ENCODE results near the gene LMBRD2. TPM values are rescaled to one million over a fixed set of nuclear protein-coding genes. Genes with fewer than 3 reads are reported as not detected.

The LMBRD2 gene
- total RNA-seq, 4 donors from 2014 or later = 11.9 to 26.3 (median 12.7) TPM

- TF ChIP-seq, protein P1, sequence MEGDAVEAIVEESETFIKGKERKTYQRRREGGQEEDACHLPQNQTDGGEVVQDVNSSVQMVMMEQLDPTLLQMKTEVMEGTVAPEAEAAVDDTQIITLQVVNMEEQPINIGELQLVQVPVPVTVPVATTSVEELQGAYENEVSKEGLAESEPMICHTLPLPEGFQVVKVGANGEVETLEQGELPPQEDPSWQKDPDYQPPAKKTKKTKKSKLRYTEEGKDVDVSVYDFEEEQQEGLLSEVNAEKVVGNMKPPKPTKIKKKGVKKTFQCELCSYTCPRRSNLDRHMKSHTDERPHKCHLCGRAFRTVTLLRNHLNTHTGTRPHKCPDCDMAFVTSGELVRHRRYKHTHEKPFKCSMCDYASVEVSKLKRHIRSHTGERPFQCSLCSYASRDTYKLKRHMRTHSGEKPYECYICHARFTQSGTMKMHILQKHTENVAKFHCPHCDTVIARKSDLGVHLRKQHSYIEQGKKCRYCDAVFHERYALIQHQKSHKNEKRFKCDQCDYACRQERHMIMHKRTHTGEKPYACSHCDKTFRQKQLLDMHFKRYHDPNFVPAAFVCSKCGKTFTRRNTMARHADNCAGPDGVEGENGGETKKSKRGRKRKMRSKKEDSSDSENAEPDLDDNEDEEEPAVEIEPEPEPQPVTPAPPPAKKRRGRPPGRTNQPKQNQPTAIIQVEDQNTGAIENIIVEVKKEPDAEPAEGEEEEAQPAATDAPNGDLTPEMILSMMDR (IDR thresholded peaks at IDR 0.05; ENCODE audit: low read depth) = no peak
These were observed 6.5 kb upstream of the LMBRD2 start for GRCh38 chr5:36158144-36158543.

DNA sequence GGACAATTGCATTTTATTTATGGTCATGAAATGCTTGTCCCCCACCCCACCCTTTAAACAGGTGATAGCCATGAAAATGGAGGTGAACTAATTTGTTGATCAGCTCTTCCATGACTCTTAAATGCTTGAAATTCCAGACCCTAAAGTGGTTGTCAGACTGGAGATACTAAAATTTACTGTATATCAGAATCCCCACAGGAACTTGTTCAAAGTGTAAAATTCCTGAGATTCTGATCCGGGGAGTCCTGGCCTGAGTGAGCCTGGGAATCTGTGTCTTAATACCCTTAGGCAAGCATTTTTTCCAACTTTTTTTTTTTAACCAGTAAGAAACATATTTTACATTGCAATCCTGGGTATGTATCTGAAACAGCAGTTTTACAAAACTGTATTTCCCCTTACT lies 4.9 kb upstream of the LMBRD2 start:
- TF ChIP-seq, protein P1 (IDR thresholded peaks at IDR 0.05; ENCODE audit: low read depth) = no peak

DNA sequence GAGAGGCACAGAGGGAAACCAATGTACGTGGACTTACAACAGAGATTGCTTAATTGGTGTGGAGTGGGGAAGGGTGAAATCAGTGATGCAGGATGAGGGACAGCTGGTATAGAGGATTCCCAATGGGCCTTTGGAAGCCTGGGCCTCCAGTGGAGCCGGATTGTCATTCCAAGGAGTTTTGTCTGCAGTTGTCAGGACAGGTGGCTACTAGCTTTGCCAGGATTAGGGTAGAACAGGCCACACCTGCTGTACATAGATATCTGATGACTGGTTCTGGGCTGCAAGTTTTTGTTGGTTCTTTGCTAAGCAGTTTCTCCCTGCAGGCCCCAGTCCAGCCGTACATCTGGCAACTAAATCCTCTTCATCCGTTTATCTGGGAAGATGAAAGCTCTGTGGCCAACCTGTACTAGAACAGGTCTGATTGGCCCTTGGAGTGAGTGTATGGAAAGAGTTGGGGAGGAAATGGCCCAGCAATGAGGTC lies 4.5 kb upstream of the LMBRD2 start:
- TF ChIP-seq, protein P1 (IDR thresholded peaks at IDR 0.05; ENCODE audit: low read depth) = no peak

- TF ChIP-seq, protein P1 (IDR thresholded peaks at IDR 0.05; ENCODE audit: low read depth) = no peak
These were observed 3.6 kb upstream of the LMBRD2 start for GRCh38 chr5:36155291-36155690.

DNA sequence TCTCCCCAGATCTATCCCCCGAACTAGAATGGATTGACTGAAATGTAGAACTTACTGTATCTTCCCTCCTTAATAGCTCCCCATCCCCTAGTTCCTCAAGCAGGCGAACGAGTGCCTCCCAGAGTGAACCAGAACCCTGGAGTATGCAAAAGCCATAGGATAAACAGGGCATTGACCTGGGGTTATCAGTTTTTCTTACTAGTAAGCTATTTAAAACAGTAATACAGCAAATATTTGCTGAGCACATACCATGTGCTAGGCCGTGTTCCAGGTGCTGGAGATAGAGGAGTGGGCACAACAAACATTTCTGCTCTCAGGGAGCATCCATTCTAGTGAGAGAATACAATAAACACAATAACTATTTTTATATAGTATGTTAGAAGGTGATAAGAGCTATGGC lies 2.0 kb upstream of the LMBRD2 start:
- TF ChIP-seq, protein P1 (IDR thresholded peaks at IDR 0.05; ENCODE audit: low read depth) = no peak

GRCh38 chr5:36153298-36153677 lies 1.6 kb upstream of the LMBRD2 start:
- TF ChIP-seq, protein P1 (IDR thresholded peaks at IDR 0.05; ENCODE audit: low read depth) = no peak

DNA sequence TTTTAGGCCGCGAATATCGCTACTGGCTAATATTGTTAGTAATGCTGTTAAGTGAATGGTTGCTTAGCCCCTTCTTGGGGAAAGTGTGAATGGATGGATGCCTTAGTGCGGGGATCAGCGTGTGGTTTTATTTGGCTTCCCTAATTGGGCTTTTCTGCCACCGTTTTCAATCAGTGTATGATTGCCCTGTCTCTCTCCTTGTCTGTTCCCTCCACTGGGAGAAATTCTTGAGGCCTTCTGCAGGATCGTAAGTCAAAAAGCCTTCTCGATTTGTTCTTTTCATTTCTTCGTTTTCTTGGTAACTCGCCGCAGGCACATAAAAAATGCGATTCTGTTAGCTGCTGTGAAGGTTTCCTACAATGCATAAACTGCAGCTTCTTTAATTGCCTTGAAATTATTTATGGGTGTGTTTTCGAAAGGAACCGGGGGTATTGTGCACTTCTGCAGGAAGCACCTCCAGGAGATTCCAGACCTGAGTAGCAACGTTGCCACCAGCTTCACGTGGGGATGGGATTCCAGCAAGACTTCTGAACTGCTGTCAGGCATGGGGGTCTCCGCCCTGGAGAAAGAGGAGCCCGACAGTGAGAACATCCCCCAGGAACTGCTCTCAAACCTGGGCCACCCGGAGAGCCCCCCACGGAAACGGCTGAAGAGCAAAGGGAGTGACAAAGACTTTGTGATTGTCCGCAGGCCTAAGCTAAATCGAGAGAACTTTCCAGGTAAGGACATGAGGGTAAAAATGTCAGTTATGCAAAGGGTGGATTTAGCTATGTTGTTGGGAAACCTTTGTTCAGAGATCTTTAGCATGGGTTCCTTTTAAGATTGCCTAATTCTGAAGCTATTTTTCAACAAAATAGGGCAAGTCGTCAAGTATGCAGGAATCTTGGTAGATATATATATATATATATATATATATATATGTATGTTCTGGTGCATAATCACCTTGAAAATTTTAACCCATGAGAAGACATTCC lies 924 bp upstream of the LMBRD2 start:
- TF ChIP-seq, protein P1 (IDR thresholded peaks at IDR 0.05; ENCODE audit: low read depth) = no peak
